ENCODE data around the gene SETD2.

The SETD2 gene

DNA sequence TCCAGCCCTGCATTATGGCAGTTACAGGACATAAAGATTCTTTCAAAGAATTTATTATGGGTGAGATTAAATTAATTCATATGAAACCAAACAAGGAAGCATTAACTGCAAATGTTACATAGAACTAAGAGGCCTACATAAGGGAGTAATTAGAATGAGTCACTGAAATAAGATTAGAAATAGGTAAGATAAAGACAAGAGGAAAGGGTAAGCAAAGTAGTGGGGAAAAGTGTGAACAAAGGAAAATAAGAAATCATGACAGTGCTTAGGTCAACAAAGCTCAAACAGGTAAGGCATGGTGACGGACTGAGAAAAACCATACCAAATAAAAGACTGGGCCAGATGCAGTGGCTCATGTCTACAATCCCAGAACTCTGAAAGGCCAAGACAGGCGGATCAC lies 74.3 kb downstream of the SETD2 start:
- TF ChIP-seq ZFP3 (CRISPR knock-in tag; IDR thresholded peaks at IDR 0.05) (no peak), ARNTL (CRISPR knock-in tag; IDR thresholded peaks at IDR 0.05; ENCODE audit: borderline replicate concordance, low read depth) (no peak), ZC3H10 (CRISPR knock-in tag; IDR thresholded peaks at IDR 0.05) (no peak), RARB (CRISPR knock-in tag; IDR thresholded peaks at IDR 0.05) (no peak), OSR1 (CRISPR knock-in tag; IDR thresholded peaks at IDR 0.05) (no peak), PPARA (CRISPR knock-in tag; IDR thresholded peaks at IDR 0.05; ENCODE audit: borderline replicate concordance) (no peak), ISL1 (CRISPR knock-in tag; IDR thresholded peaks at IDR 0.05) (no peak; the same call in 1 of the 2 replicates), GLIS3 (CRISPR knock-in tag; IDR thresholded peaks at IDR 0.05) (no peak), PATZ1 (CRISPR knock-in tag; IDR thresholded peaks at IDR 0.05; ENCODE audit: borderline replicate concordance) (no peak), ESRRG (CRISPR knock-in tag; IDR thresholded peaks at IDR 0.05) (no peak), ZNF565 (CRISPR knock-in tag; conservative IDR thresholded peaks at IDR 0.05; ENCODE audit: low read depth) (no peak), ZFP30 (CRISPR knock-in tag; IDR thresholded peaks at IDR 0.05) (no peak), SNAI2 (CRISPR knock-in tag; IDR thresholded peaks at IDR 0.05) (no peak), TOX (CRISPR knock-in tag; IDR thresholded peaks at IDR 0.05; ENCODE audit: borderline replicate concordance) (no peak)
- TF ChIP-seq, protein P1, sequence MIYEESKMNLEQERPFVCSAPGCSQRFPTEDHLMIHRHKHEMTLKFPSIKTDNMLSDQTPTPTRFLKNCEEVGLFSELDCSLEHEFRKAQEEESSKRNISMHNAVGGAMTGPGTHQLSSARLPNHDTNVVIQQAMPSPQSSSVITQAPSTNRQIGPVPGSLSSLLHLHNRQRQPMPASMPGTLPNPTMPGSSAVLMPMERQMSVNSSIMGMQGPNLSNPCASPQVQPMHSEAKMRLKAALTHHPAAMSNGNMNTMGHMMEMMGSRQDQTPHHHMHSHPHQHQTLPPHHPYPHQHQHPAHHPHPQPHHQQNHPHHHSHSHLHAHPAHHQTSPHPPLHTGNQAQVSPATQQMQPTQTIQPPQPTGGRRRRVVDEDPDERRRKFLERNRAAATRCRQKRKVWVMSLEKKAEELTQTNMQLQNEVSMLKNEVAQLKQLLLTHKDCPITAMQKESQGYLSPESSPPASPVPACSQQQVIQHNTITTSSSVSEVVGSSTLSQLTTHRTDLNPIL (CRISPR knock-in tag; IDR thresholded peaks at IDR 0.05; ENCODE audit: low read depth) = no peak
- TF ChIP-seq, protein P2, sequence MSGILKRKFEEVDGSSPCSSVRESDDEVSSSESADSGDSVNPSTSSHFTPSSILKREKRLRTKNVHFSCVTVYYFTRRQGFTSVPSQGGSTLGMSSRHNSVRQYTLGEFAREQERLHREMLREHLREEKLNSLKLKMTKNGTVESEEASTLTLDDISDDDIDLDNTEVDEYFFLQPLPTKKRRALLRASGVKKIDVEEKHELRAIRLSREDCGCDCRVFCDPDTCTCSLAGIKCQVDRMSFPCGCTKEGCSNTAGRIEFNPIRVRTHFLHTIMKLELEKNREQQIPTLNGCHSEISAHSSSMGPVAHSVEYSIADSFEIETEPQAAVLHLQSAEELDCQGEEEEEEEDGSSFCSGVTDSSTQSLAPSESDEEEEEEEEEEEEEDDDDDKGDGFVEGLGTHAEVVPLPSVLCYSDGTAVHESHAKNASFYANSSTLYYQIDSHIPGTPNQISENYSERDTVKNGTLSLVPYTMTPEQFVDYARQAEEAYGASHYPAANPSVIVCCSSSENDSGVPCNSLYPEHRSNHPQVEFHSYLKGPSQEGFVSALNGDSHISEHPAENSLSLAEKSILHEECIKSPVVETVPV (CRISPR knock-in tag; IDR thresholded peaks at IDR 0.05) = no peak
- ATAC-seq = peak; percentile 66; the same call in 2 of the 3 replicates

DNA sequence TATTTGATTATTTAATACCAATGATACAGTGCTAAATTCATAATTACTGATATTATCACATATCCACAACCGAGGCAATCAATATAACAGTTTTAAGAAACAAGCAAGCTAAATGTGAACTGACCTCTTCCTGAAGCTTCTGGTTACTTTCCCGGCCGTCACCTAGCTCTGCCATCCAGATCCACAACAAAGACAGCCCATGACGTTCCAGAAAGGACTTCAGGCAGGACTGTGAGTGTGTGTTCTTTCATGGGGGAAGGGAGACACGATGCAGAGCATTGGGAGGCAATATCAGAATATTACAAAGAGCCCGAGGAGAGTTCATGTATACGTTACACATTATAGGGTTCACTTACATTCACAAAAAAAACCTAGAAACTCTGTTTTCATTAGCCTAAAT lies 77.8 kb downstream of the SETD2 start:
- ATAC-seq = no peak

More for the DNA sequence above, 77.8 kb downstream of the SETD2 start:
- TF ChIP-seq PPARA (CRISPR knock-in tag; IDR thresholded peaks at IDR 0.05; ENCODE audit: borderline replicate concordance) = no peak
- TF ChIP-seq TOX (CRISPR knock-in tag; IDR thresholded peaks at IDR 0.05; ENCODE audit: borderline replicate concordance) = no peak
- TF ChIP-seq ZNF70 (CRISPR knock-in tag; IDR thresholded peaks at IDR 0.05) = no peak
- no peak for TF ChIP-seq RARB (CRISPR knock-in tag; IDR thresholded peaks at IDR 0.05)
- TF ChIP-seq ZC3H10 (CRISPR knock-in tag; IDR thresholded peaks at IDR 0.05) = no peak
- TF ChIP-seq BACH2 (CRISPR knock-in tag; IDR thresholded peaks at IDR 0.05; ENCODE audit: borderline replicate concordance) = no peak
- TF ChIP-seq, protein P1 (CRISPR knock-in tag; IDR thresholded peaks at IDR 0.05; ENCODE audit: low read depth) = no peak
- TF ChIP-seq ZNF565 (CRISPR knock-in tag; conservative IDR thresholded peaks at IDR 0.05; ENCODE audit: low read depth) = no peak
- no peak for TF ChIP-seq TCF4 (CRISPR knock-in tag; IDR thresholded peaks at IDR 0.05; ENCODE audit: borderline replicate concordance)
- no peak for TF ChIP-seq SNAI2 (CRISPR knock-in tag; IDR thresholded peaks at IDR 0.05)
- TF ChIP-seq GLIS3 (CRISPR knock-in tag; IDR thresholded peaks at IDR 0.05) = no peak
- TF ChIP-seq, protein P2 (CRISPR knock-in tag; IDR thresholded peaks at IDR 0.05) = no peak
- no peak for TF ChIP-seq ZNF8 (CRISPR knock-in tag; IDR thresholded peaks at IDR 0.05)
- no peak for TF ChIP-seq CSDC2 (CRISPR knock-in tag; IDR thresholded peaks at IDR 0.05)
- TF ChIP-seq, protein P3, sequence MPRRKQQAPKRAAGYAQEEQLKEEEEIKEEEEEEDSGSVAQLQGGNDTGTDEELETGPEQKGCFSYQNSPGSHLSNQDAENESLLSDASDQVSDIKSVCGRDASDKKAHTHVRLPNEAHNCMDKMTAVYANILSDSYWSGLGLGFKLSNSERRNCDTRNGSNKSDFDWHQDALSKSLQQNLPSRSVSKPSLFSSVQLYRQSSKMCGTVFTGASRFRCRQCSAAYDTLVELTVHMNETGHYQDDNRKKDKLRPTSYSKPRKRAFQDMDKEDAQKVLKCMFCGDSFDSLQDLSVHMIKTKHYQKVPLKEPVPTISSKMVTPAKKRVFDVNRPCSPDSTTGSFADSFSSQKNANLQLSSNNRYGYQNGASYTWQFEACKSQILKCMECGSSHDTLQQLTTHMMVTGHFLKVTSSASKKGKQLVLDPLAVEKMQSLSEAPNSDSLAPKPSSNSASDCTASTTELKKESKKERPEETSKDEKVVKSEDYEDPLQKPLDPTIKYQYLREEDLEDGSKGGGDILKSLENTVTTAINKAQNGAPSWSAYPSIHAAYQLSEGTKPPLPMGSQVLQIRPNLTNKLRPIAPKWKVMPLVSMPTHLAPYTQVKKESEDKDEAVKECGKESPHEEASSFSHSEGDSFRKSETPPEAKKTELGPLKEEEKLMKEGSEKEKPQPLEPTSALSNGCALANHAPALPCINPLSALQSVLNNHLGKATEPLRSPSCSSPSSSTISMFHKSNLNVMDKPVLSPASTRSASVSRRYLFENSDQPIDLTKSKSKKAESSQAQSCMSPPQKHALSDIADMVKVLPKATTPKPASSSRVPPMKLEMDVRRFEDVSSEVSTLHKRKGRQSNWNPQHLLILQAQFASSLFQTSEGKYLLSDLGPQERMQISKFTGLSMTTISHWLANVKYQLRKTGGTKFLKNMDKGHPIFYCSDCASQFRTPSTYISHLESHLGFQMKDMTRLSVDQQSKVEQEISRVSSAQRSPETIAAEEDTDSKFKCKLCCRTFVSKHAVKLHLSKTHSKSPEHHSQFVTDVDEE (CRISPR knock-in tag; IDR thresholded peaks at IDR 0.05) = no peak
- no peak for TF ChIP-seq POU6F1 (CRISPR knock-in tag; IDR thresholded peaks at IDR 0.05; ENCODE audit: borderline replicate concordance, low read depth)
- TF ChIP-seq ARNTL (CRISPR knock-in tag; IDR thresholded peaks at IDR 0.05; ENCODE audit: borderline replicate concordance, low read depth) = no peak
- TF ChIP-seq ZFP30 (CRISPR knock-in tag; IDR thresholded peaks at IDR 0.05) = no peak
- no peak for TF ChIP-seq ESRRG (CRISPR knock-in tag; IDR thresholded peaks at IDR 0.05)
- TF ChIP-seq ISL1 (CRISPR knock-in tag; IDR thresholded peaks at IDR 0.05) = no peak
